HCT116 (cell line): ENCODE data around the gene ZNF524.

ENCODE experiments used
- ELF1 ChIP-seq: IDR thresholded peaks from 2 replicates; pipeline ENCODE4 v1.6.1; 2012; ENCODE audit warnings: low read depth, borderline replicate concordance
- EZH2phosphoT487 ChIP-seq: fragments of 200-600 bp; IDR thresholded peaks from 2 replicates; pipeline ENCODE4 v1.6.1; 2018; ENCODE audit warnings: antibody characterized with exemption, borderline replicate concordance
- RAD21 ChIP-seq: IDR thresholded peaks from 2 replicates; pipeline ENCODE4 v1.6.1; 2012; ENCODE audit warnings: low read depth, mild to moderate bottlenecking
- TF ChIP-seq, protein P1 (sequence below): IDR thresholded peaks from 2 replicates; pipeline ENCODE4 v1.6.1; 2012; ENCODE audit warnings: low read depth
- TF ChIP-seq, protein P2 (sequence below), 3 experiments: fragments of 200-600 bp in 1 of 3; sonication (generic) in 1 of 3; IDR thresholded peaks in 2 of 3; conservative IDR thresholded peaks in 1 of 3; 2 replicates each; pipeline ENCODE4 v1.5.1; 2012 to 2017; ENCODE audit warnings: low read depth in 2 of 3, low read length in 2 of 3, antibody characterized with exemption in 1 of 3, borderline replicate concordance in 1 of 3, control low read depth in 1 of 3, mild to moderate bottlenecking in 1 of 3, mixed read lengths in 1 of 3, mixed run types in 1 of 3, moderate library complexity in 1 of 3; ENCODE audit not compliant: insufficient read depth in 1 of 3

DNA sequence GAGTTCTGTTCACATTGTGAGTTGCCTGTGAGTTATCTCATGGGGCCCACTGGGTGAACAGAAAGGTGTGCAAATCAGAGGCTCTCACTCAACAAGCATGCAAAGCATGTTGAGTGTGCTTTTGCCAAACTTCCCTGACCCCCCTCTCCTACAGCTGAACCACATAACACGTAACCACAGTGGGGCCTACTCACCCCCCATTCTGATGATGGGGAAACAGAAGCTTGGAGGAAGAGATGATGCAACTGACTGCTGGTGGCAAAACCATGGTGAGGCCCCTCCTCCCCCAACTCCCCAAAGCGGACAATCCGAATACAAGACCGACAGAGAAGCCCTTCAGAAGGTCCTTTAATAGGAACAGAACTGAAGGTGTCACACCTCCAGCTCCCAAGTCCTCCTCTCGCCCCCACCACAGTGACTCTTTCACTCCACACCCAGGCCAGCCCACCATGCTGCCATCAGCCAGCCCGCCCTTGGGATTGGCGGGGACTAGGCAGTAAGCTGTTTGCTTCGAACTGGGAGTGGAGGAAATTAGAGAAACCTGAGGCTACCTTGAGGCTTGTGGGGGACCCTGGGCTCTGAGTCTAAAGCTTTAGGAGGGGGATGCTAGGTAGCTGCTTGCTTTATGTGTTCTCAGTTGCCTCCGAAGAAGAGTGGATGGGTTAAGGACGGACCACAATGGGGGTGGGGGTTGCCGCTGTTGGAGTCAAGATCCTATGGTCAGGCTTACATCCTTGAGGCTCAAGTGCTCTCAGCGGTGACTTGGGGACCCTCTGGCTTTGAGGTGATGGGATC, 20.5 kb downstream of the ZNF524 start:
- TF ChIP-seq ELF1 = no peak
- TF ChIP-seq, protein P1, sequence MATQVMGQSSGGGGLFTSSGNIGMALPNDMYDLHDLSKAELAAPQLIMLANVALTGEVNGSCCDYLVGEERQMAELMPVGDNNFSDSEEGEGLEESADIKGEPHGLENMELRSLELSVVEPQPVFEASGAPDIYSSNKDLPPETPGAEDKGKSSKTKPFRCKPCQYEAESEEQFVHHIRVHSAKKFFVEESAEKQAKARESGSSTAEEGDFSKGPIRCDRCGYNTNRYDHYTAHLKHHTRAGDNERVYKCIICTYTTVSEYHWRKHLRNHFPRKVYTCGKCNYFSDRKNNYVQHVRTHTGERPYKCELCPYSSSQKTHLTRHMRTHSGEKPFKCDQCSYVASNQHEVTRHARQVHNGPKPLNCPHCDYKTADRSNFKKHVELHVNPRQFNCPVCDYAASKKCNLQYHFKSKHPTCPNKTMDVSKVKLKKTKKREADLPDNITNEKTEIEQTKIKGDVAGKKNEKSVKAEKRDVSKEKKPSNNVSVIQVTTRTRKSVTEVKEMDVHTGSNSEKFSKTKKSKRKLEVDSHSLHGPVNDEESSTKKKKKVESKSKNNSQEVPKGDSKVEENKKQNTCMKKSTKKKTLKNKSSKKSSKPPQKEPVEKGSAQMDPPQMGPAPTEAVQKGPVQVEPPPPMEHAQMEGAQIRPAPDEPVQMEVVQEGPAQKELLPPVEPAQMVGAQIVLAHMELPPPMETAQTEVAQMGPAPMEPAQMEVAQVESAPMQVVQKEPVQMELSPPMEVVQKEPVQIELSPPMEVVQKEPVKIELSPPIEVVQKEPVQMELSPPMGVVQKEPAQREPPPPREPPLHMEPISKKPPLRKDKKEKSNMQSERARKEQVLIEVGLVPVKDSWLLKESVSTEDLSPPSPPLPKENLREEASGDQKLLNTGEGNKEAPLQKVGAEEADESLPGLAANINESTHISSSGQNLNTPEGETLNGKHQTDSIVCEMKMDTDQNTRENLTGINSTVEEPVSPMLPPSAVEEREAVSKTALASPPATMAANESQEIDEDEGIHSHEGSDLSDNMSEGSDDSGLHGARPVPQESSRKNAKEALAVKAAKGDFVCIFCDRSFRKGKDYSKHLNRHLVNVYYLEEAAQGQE = no peak
- no peak for TF ChIP-seq RAD21
- TF ChIP-seq, protein P2, sequence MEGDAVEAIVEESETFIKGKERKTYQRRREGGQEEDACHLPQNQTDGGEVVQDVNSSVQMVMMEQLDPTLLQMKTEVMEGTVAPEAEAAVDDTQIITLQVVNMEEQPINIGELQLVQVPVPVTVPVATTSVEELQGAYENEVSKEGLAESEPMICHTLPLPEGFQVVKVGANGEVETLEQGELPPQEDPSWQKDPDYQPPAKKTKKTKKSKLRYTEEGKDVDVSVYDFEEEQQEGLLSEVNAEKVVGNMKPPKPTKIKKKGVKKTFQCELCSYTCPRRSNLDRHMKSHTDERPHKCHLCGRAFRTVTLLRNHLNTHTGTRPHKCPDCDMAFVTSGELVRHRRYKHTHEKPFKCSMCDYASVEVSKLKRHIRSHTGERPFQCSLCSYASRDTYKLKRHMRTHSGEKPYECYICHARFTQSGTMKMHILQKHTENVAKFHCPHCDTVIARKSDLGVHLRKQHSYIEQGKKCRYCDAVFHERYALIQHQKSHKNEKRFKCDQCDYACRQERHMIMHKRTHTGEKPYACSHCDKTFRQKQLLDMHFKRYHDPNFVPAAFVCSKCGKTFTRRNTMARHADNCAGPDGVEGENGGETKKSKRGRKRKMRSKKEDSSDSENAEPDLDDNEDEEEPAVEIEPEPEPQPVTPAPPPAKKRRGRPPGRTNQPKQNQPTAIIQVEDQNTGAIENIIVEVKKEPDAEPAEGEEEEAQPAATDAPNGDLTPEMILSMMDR (IDR thresholded peaks at IDR 0.05 in 2 of 3, conservative IDR thresholded peaks at IDR 0.05 in 1 of 3; ENCODE audit: borderline replicate concordance in 1 of 3, insufficient read depth in 1 of 3, low read depth in 2 of 3, low read length in 2 of 3) = no peak
- TF ChIP-seq EZH2phosphoT487 = no peak
